Nucleus accumbens (tissue), 56 donors: ENCODE measurements around the gene KDR.

Source experiments
- DNase-seq, 56 donors: peaks; one replicate each; lab custom pipeline; 2025; lab: John Stamatoyannopoulos, UW

Gene KDR

GRCh38 chr4:55082756-55083155, 42.6 kb downstream of the KDR start:
- no peak for DNase-seq

DNA sequence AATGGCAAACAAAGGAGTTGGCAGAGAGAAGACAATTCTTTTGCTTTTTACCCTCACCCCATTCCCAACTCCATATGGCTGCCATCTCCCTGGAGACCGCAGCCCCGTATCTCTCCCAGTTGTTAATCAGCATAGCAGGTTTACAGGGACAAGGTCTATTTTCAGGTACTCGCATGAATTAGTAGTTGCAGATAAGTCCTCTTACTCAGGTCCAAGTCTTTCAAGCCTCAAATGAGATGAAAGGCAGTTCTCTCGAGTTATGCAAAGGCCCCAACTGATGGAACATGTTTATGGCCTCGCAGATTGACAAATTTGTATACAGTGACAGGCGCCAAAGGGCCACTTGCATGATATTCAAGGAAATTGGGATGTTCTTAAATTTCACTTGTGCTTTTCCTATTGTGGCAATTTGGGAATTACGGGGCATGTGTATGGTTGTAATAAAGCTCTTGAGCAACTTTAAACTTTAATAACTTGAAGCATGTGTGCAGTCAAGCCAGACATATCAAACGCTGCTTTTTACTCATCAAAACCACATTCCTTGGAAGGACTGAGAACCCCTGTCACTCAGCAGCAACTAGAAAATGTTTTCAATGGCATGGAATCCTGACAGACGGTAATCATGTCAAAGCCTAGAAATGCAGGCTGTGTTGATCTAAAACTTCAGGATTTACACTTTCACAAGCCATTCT, 45.1 kb downstream of the KDR start:
- no peak for DNase-seq

GRCh38 chr4:55079451-55080173, 45.8 kb downstream of the KDR start:
- DNase-seq, result no peak

GRCh38 chr4:55078987-55079386, 46.4 kb downstream of the KDR start:
- DNase-seq, result no peak

- no peak for DNase-seq
Measured at GRCh38 chr4:55077577-55077976, 47.8 kb downstream of the KDR start.

- DNase-seq, result no peak
Measured at GRCh38 chr4:55075823-55076716, 49.3 kb downstream of the KDR start.

GRCh38 chr4:55075376-55075775, 50.0 kb downstream of the KDR start:
- no peak for DNase-seq

- DNase-seq, result no peak
Measured at GRCh38 chr4:55074386-55074785, 51.0 kb downstream of the KDR start.

- no peak for DNase-seq
Measured at GRCh38 chr4:55071951-55072350, 53.4 kb downstream of the KDR start.

DNA sequence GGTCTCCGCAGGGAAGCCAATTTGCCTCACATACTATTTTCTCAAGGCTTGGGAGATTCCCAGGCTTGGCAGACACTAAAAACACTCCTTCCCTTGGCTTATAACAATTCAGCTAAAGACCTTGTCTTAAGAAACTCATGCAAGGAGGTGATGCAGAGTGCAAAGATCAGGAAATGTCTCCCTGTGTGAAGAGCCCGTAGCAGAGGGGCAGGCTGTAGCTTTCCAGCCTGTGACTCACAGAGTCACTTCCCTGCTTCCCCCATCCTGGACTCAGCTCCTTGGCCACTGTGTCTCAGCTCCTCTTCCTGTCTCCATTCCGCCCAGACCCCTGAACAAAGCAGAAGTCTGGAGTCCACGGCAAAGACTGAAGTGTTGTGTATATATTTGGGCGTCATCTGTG, 56.1 kb downstream of the KDR start:
- no peak for DNase-seq

GRCh38 chr4:55068522-55068921, 56.9 kb downstream of the KDR start:
- no peak for DNase-seq

- DNase-seq, result no peak
Measured at GRCh38 chr4:55066018-55066417, 59.4 kb downstream of the KDR start.

DNA sequence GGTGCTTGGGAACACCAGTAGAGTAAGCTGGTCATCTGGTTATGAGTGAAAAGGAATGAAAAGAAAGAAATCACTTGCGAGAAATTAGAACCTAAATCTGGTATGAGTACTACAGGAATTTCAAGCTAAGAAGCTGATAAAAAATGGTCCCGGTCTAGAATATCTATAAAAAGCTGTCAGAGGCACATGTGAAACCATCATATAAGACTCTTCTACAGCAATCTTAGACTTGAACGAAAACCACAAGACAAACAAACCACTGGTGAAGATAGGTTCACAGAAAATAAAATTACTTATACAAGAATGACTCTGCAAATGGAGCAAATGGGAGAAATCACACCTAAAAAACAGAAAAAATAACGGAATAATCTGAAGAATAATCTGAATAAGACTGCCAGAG, 69.9 kb downstream of the KDR start:
- no peak for DNase-seq

GRCh38 chr4:55051532-55051931, 73.9 kb downstream of the KDR start:
- DNase-seq, result no peak

DNA sequence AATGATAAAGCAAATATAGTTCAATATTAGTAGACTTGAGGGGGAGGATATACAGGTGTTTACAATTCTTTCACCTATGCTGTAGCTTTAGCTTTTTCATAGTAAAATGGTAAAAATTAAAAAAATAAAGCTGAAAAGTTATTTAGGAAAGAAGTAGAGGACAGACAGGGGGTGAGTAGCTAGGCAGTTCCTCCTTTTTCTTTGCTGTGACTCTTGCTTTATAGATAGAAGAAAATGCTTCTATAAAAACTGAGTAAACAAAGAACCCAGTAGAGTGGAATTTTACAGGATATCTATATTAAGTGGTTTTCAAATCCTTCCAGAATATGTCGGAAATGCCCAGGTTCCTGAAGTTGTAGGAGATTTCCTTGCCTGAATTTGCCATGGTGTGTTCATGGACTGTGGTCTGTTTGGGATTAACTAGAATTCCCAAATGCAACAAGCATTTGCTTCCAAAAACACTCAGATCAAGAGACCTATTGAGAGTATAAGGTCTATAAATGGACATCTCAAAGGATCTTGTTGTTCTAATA, 74.9 kb downstream of the KDR start:
- no peak for DNase-seq

- no peak for DNase-seq
Measured at GRCh38 chr4:55038176-55038890, 87.1 kb downstream of the KDR start.

DNA sequence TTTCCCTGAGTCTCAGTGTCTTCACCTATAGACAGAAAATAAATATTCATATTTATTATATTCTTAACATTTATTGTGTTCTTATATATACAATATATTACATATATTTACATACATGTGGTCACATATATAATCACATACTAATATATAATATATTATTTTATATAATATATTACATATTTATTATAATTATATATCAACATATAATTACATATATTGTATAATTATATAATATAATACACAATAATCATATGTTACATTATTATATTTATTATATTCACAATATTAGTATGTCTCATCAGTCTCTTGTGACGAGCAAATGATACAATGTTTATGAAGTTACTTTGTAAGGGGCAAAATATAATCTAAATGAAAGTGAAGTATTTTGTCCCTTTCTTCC, 87.7 kb downstream of the KDR start:
- no peak for DNase-seq

DNA sequence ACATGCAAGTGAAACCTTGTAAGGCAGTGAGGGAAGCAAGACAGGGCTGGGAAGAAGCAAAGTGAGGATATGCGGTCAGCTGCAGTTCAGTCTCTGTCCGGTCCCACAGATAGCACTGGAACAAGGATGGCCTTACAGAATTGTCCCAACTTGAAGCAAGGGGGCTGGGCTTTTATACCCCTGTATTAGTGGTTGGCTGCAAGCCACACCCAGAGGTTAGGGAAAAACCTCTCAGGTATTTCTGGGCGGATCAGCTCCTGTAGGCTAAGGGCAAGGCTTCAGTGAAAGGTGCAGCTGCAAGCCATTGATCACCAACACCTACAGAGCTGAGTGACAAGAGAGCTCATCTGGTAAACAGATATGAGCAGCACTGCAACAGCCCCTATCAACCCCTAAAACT, 89.0 kb downstream of the KDR start:
- no peak for DNase-seq

- no peak for DNase-seq
Measured at GRCh38 chr4:55035892-55036291, 89.5 kb downstream of the KDR start.

DNA sequence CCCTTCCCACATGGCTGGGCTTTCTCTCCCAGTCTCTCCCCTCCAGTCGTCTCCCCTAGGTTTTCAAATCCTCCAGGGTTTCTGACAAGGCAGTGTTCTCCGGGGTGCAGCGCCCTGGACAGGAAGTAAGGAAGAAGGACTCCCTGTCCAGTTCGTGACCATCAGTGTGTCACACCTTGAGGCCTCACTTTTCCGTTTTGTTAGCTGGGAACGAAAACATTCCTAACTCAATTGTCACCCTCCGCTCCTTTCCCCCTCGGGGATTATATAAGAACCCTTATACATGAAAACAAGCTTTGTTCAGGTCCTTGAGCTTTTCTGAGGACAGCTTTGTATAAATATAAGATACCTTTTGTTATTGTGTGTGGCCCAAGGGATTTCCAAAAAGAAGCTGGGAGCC, 92.1 kb downstream of the KDR start:
- DNase-seq, result no peak
